Hepatocyte (in vitro differentiated cells): Measurements from ENCODE around the gene GID4.

Experiments
- EZH2 ChIP-seq: fragments of 200-600 bp; sonication (generic); IDR thresholded peaks from 2 replicates; pipeline ENCODE4 v1.6.1; 2016; ENCODE audit warnings: antibody characterized with exemption, mild to moderate bottlenecking, borderline replicate concordance
- EZH2phosphoT487 ChIP-seq: fragments of 200-600 bp; sonication (generic); IDR thresholded peaks from one replicate; pipeline ENCODE4 v1.6.1; 2018; ENCODE audit warnings: antibody characterized with exemption, mild to moderate bottlenecking, low read depth, moderate library complexity; ENCODE audit not compliant: unreplicated experiment, severe bottlenecking
- TF ChIP-seq, protein P1 (sequence below): fragments of 200-600 bp; sonication (generic); IDR thresholded peaks from 2 replicates; pipeline ENCODE4 v1.5.1; 2016; ENCODE audit warnings: antibody characterized with exemption, mild to moderate bottlenecking; ENCODE audit not compliant: poor library complexity

DNA sequence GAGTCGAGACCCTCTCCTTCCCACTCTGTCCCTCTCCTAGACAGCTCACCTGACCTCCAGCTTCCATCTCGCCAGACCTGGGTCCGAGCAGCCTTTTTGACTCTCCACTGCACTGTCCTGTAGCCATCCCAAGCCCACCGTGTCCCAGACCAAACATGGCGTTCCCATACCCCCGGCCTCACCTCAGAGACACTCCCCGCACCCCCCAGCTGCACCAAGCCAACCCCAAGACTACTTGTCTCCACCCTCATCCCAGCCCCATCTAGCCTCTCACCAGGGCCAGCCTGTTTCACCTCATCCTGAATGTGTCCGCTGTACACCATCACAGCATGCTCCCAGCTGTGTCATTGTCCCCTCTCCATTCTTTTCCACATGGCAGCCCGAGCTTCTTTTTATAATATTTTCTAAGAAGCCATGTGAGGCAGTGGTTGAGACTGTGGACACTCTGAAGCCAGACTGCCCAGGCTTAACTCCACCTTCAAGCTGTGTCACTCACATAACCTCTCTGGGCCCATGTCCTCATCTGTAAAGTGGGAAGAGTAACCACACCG is 70.8 kb downstream of the GID4 start:
- TF ChIP-seq EZH2phosphoT487 (no peak), EZH2 (no peak)
- TF ChIP-seq, protein P1, sequence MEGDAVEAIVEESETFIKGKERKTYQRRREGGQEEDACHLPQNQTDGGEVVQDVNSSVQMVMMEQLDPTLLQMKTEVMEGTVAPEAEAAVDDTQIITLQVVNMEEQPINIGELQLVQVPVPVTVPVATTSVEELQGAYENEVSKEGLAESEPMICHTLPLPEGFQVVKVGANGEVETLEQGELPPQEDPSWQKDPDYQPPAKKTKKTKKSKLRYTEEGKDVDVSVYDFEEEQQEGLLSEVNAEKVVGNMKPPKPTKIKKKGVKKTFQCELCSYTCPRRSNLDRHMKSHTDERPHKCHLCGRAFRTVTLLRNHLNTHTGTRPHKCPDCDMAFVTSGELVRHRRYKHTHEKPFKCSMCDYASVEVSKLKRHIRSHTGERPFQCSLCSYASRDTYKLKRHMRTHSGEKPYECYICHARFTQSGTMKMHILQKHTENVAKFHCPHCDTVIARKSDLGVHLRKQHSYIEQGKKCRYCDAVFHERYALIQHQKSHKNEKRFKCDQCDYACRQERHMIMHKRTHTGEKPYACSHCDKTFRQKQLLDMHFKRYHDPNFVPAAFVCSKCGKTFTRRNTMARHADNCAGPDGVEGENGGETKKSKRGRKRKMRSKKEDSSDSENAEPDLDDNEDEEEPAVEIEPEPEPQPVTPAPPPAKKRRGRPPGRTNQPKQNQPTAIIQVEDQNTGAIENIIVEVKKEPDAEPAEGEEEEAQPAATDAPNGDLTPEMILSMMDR: no peak
